T follicular helper cell (primary cell): ENCODE data around the gene JAGN1.
"Not testable (repeated sequence)": the region's sequence is repeated elsewhere in the genome, so short reads cannot be mapped to it uniquely, and the experiment has no call there.

ENCODE experiments used
- DNase-seq: peaks from one replicate; pipeline ENCODE4 v3.0.0-alpha.2; 2020; ENCODE audit warnings: low read depth

JAGN1 gene

DNA sequence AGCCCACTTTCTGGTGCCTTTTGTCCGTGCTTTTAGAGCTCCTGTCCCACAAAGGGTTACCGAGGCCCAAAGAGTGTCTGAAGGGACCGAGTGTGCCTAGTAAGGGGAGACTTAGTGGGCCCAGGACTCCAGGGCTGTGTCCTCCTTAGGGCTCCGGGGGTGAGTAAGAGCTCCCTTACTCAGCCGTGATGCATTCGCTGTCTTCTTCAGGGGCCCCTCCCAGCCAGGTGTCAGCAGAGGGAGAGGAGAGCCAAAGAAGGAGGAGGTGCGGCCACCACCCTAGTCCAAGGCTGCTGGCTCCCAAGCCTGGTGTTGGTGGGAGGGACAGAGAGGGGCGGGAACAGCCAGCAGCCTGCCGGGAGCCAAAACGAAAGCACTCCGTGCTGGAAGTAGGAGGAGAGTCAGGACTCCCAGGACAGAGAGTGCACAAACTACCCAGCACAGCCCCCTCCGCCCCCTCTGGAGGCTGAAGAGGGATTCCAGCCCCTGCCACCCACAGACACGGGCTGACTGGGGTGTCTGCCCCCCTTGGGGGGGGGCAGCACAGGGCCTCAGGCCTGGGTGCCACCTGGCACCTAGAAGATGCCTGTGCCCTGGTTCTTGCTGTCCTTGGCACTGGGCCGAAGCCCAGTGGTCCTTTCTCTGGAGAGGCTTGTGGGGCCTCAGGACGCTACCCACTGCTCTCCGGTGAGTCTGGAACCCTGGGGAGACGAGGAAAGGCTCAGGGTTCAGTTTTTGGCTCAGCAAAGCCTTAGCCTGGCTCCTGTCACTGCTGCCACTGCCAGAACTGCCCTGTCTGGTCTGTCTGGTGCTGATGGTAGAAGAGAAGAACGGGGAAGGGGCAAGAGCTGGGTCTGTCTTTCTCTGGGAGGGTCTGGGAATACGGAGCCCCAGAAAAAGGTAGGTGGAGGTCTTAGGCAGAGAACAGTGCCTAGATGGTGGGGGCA is 26.6 kb downstream of the JAGN1 start, which contains the start of gene IL17RC:
Gene IL17RC, plus strand, starts transcription at position 365 of the 947 bp plus-strand sequence. Its CDS starts 218 bp downstream, at position 583.
- no peak for DNase-seq

- DNase-seq = no peak
Observed at GRCh38 chr3:9917820-9918219, 27.4 kb downstream of the JAGN1 start.

- no peak for DNase-seq
Observed at GRCh38 chr3:9918261-9919038, 28.0 kb downstream of the JAGN1 start.

DNA sequence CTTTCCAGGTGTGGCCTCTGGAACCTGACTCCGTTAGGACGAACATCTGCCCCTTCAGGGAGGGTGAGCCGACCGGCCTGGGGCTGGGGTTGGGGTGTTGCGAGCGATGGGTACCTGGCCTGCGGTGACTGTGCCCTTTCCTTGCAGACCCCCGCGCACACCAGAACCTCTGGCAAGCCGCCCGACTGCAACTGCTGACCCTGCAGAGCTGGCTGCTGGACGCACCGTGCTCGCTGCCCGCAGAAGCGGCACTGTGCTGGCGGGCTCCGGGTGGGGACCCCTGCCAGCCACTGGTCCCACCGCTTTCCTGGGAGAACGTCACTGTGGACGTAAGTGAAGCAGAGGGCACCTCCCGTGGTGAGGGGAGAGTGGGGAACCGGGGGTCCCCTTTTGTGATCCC is 37.7 kb downstream of the JAGN1 start:
- DNase-seq = no peak

GRCh38 chr3:9930804-9931418 is 40.5 kb downstream of the JAGN1 start:
- no peak for DNase-seq

GRCh38 chr3:9932535-9932842 is 42.1 kb downstream of the JAGN1 start:
- no peak for DNase-seq

GRCh38 chr3:9932843-9933560 is 42.6 kb downstream of the JAGN1 start:
- DNase-seq = peak; percentile 79

DNA sequence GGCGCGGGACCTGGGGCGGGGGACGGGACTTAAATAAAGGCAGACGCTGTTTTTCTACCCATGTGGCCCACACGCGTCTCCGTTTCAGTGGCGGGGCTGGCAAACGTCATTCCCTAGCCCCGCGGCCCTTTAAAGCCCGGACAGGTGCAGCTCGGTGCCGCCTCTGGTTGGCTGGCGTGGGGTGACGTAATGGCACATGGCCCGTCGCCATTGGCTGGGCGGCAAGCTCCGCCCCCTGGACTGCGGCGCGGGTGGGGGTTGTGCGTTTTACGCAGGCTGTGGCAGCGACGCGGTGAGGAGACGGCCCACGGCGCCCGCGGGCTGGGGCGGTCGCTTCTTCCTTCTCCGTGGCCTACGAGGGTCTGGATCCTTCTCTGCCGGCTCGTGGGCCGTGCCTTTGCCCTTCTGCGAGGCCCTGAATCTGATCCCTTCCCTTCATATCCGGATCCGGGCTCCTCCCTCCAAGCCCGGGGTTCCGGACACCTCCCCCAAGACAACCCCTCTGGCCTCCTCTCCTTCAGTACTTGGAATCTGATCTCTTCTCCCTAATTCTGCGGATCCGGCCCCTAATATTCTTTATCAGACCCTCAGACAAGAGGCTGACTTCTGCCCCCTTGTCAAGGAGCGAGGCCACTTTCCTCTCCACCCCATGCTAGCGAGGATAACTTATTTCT is 43.3 kb downstream of the JAGN1 start, which contains the start of gene CRELD1:
Gene CRELD1, plus strand, starts transcription at position 274 of the 674 bp plus-strand sequence. CDS start 605 bp downstream, outside the sequence.
- peak; percentile 96 for DNase-seq

DNA sequence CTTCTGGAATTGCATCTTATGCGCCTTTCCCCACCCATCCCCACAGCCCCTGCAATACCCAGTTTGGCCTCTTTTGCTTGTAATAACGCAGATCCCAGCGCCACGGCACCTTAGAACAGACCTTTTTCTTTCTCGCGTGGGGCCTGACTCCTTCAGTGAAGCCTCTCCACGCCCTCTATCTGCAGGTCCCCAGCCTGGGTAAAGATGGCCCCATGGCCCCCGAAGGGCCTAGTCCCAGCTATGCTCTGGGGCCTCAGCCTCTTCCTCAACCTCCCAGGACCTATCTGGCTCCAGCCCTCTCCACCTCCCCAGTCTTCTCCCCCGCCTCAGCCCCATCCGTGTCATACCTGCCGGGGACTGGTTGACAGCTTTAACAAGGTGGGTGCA is 43.8 kb downstream of the JAGN1 start:
- peak; percentile 28 for DNase-seq

- DNase-seq = no peak
Observed at GRCh38 chr3:9934993-9935392, 44.6 kb downstream of the JAGN1 start.

- DNase-seq = no peak
Observed at GRCh38 chr3:9935966-9936510, 45.6 kb downstream of the JAGN1 start.

- no peak for DNase-seq
Observed at GRCh38 chr3:9937486-9938238, 47.3 kb downstream of the JAGN1 start.

- no peak for DNase-seq
Observed at GRCh38 chr3:9938966-9939365, 48.6 kb downstream of the JAGN1 start.

GRCh38 chr3:9939906-9940305 is 49.5 kb downstream of the JAGN1 start:
- DNase-seq = not testable (repeated sequence)

DNA sequence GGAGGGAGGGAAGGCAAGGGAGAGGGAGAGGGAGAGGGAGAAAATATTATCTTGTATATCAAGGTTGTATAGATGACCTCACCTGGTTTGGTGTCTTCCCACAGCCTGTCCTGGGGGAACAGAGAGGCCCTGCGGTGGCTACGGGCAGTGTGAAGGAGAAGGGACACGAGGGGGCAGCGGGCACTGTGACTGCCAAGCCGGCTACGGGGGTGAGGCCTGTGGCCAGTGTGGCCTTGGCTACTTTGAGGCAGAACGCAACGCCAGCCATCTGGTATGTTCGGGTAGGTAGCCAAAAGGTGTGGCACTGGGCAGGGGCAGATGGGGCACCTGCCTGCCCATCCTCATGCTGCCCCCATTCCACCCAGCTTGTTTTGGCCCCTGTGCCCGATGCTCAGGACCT is 50.3 kb downstream of the JAGN1 start:
- no peak for DNase-seq

DNA sequence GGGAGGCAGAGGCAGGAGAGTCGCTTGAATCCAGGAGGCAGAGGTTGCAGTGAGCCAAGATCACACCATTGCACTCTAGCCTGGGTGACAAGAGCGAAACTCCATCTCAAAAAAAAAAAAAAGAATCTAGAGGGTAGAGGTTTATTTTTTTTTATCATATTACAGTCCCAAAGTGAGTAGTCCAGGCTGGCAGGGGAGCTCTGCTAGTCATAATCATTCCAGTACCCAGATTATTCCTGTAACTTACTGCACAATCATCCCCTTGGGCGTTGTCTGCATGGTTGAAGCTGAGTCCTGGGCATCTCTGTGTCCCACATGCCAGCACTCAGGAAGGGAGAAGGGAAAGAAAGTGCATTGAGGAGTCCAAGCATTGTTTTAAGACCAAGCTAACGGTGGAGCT is 51.8 kb downstream of the JAGN1 start:
- no peak for DNase-seq

DNA sequence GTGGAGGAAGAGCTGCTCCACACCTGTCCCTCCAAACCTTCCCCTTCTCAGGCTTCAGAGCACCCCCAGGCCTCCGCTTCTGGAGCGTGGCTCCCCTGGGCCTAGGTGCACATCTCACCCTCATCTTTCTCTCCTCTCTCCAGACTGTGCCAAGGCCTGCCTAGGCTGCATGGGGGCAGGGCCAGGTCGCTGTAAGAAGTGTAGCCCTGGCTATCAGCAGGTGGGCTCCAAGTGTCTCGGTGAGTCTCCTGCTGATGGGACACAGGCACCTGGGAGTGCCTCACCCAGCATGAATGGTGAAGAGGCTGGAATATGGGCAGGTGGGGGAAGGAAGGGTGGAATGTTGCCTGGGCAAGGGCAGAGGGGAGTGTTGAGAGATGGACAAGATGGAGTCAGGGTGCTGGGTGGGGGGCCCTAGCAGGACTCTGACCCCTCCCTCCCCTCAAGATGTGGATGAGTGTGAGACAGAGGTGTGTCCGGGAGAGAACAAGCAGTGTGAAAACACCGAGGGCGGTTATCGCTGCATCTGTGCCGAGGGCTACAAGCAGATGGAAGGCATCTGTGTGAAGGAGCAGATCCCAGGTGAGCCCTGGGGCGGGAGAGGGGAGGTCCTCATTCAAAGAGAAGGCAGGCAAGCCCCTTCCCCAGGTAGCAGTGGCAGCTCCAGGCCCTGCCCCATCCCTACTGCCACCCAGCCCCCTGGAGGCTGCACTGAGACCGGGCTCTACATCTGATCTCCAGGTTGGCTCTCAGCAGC is 52.7 kb downstream of the JAGN1 start:
- DNase-seq = no peak
